SK-N-SH treated with all-trans-retinoic acid at 6 μM for 48 hours (cell line): ENCODE data around the gene RASD1.

Source experiments
- ISL1 ChIP-seq: fragments of 250-450 bp; sonication (Bioruptor Pico); IDR thresholded peaks from 2 replicates; pipeline ENCODE4 v2.1.2; 2022; ENCODE audit warnings: mild to moderate bottlenecking, moderate library complexity
- TOX ChIP-seq: fragments of 250-450 bp; sonication (Bioruptor Pico); IDR thresholded peaks from 2 replicates; pipeline ENCODE4 v1.8.0; 2021; ENCODE audit warnings: mild to moderate bottlenecking, moderate library complexity, borderline replicate concordance
- TSHZ2 ChIP-seq: fragments of 250-450 bp; sonication (Bioruptor Pico); IDR thresholded peaks from 2 replicates; pipeline ENCODE4 v1.5.0; 2020; ENCODE audit warnings: mild to moderate bottlenecking, moderate library complexity
- ZFP30 ChIP-seq: fragments of 450-650 bp; formaldehyde crosslinking; IDR thresholded peaks from 2 replicates; pipeline ENCODE4 v1.5.0; 2022; ENCODE audit warnings: mild to moderate bottlenecking, moderate library complexity
- TF ChIP-seq, protein P1 (sequence below): fragments of 250-450 bp; sonication (Bioruptor Pico); IDR thresholded peaks from 2 replicates; pipeline ENCODE4 v1.5.1; 2021; ENCODE audit warnings: mild to moderate bottlenecking, moderate library complexity

GRCh38 chr17:17495536-17496188 is 533 bp downstream of the RASD1 start:
- TF ChIP-seq TSHZ2 (CRISPR knock-in tag) (no peak), ZFP30 (CRISPR knock-in tag) (no peak), TOX (CRISPR knock-in tag) (no peak), ISL1 (CRISPR knock-in tag) (no peak)
- TF ChIP-seq, protein P1, sequence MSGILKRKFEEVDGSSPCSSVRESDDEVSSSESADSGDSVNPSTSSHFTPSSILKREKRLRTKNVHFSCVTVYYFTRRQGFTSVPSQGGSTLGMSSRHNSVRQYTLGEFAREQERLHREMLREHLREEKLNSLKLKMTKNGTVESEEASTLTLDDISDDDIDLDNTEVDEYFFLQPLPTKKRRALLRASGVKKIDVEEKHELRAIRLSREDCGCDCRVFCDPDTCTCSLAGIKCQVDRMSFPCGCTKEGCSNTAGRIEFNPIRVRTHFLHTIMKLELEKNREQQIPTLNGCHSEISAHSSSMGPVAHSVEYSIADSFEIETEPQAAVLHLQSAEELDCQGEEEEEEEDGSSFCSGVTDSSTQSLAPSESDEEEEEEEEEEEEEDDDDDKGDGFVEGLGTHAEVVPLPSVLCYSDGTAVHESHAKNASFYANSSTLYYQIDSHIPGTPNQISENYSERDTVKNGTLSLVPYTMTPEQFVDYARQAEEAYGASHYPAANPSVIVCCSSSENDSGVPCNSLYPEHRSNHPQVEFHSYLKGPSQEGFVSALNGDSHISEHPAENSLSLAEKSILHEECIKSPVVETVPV = no peak
